Right lobe of liver (tissue), 4 donors: ENCODE results near the gene TUBAL3.

Experiments
- POLR2A ChIP-seq: fragments of 450-650 bp; IDR thresholded peaks from one replicate; pipeline ENCODE4 v1.6.1; 2017; ENCODE audit warnings: antibody characterized with exemption, mild to moderate bottlenecking
- TF ChIP-seq, protein P1 (sequence below), 4 donors: fragments of 200-600 bp in 3 of 4; fragments of 450-650 bp in 1 of 4; IDR thresholded peaks; one replicate each; pipeline versions ENCODE4 v1.5.1 to v1.8.0; 2016 to 2022; ENCODE audit warnings: antibody characterized with exemption in 4 of 4, mild to moderate bottlenecking in 2 of 4
- donor health status: DM: no; HTN: no; CAD: no.
- donor health status: DM: no; HTN: no; CAD: no.
- donor health status: DM: no; HTN: yes; CAD: no.

GRCh38 chr10:5406918-5407317 lies 2.3 kb upstream of the TUBAL3 start:
- TF ChIP-seq, protein P1, sequence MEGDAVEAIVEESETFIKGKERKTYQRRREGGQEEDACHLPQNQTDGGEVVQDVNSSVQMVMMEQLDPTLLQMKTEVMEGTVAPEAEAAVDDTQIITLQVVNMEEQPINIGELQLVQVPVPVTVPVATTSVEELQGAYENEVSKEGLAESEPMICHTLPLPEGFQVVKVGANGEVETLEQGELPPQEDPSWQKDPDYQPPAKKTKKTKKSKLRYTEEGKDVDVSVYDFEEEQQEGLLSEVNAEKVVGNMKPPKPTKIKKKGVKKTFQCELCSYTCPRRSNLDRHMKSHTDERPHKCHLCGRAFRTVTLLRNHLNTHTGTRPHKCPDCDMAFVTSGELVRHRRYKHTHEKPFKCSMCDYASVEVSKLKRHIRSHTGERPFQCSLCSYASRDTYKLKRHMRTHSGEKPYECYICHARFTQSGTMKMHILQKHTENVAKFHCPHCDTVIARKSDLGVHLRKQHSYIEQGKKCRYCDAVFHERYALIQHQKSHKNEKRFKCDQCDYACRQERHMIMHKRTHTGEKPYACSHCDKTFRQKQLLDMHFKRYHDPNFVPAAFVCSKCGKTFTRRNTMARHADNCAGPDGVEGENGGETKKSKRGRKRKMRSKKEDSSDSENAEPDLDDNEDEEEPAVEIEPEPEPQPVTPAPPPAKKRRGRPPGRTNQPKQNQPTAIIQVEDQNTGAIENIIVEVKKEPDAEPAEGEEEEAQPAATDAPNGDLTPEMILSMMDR (IDR thresholded peaks at IDR 0.05) = no peak
- no peak for TF ChIP-seq POLR2A
